GM20431 (cell line): ENCODE data around the gene RNF26.
"Not testable (repeated sequence)": the region's sequence is repeated elsewhere in the genome, so short reads cannot be mapped to it uniquely, and the experiment has no call there.

Experiments
- in situ Hi-C: fragments of 300-500 bp; cut with MseI, MboI; formaldehyde crosslinking; loops from one replicate; pipeline ENCODE4 v1.15.0; 2020; ENCODE audit warnings: low sequenced_read_pairs; ENCODE audit not compliant: unreplicated experiment

Gene RNF26

DNA sequence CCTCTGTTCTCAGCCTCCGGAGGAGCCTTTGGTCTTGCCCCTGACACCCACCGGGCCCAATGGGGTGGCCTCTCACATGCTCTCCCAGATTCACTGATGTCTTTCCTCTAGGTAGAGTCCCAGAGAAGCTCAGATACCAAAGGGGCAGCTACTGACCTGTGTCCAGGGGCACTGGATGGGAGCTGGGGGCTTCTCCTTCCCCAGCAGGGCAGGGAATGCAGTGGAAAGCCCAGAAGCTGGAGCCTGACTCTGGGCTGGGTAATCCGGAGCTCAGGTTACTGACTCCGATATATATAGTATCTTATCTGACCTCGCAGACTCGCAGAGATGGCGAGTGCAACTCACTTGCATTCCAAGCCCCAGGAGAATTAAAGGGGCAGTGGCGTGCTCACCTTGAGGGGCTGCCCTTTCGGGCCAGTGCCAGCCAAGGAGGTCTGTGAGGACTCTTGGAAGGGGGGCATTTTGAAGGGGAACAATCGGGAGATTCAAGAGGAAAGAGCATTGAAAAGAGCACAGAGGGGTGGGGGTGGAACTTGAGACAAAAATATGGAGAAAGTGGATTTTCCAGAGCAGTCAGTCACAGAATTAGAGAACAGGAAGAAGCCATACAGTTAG, 44.6 kb downstream of the RNF26 start:
- in situ Hi-C loops: no loop called here

DNA sequence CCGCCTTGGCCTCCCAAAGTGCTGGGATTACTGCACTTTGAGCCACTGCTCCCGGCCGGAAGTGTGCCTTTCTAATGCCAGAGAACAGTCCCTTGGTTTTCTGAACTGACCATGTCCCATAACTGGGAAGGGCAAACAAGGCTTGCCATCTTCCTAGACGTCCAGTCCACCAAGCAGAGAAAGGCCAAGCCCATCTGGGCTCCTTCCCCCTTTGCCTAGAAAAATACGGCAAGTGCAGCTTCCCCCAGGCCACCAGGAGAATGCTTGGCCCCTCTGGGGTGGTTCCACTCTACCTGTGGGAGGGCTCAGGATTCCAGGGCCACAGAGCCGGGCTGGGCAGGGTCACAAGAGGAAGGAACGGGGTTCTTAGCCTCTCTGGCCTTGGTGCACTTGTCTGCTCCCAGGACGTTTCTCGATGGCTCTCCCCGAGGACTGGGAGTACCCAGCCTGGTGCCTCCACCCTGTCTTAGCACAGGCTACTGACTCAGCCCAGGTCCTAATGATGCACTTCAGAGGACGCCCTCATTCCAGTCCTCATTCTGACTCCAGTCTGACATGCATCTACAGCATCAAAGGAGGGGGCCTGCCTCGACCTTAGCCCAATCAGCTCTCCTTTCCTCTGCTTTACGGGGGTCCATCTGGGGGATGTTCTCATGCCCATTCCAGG, 46.0 kb downstream of the RNF26 start:
- in situ Hi-C loops: no loop called here

DNA sequence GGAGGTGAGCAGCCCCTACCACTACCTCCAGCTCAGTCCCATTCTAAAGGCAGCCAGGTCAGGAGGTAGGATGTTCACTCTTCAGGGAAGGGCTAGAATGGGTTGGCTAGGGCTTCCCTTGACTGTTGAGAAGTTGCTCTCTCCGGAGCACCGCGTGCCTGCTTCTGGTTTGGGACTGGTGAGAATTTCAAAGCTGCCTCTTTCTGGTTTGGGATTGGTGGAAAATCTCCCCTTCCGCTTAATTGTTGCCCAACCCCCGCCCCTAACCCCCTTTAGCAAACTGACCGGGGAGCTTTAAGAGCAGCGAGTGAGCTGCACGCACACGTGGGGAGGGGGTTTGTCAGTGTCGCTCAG, 46.5 kb downstream of the RNF26 start:
- in situ Hi-C loops: no loop called here

DNA sequence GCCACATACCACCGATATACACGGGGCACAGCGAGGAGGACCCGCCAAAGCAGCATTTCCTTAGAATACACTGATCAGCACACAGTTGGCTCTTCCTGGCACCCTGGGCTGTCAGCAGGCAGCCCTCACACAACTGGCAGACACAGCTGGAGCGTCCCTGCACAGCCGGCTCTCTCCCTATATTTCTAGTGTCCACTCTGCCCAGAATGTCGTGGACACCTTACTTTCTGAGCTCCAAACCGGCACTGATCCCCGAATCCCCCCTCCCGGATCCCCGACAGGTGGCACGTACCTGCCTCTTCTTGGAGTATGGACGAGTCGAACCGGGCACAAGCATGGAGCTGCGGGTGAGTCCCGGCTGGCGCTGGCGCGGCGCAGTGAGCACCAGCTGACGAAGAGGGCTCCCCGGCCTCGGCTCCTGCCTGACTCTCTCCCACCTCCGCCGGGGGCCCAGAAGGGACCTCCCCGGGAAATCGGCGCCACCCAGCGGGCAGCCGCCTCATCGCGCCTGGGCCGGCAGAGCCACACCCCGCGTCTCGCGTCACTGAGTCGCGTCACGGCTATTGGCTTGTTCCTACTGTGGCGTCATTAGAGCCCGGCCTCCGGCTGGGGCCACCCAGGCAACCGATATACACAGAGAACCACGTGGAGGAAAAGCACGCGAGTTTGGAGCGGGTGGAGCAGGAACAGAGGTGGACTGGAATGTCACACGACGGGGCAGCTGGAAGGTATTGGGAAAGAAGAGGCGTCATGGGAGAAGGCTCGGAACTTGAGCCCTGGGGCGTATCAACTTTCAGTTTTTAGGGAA, 47.1 kb downstream of the RNF26 start, which contains the start of gene USP2:
Gene USP2, minus strand, starts transcription at position 510 of the 808 bp plus-strand sequence. CDS start 8,210 bp downstream, outside the sequence.
- in situ Hi-C loops: no loop called here

DNA sequence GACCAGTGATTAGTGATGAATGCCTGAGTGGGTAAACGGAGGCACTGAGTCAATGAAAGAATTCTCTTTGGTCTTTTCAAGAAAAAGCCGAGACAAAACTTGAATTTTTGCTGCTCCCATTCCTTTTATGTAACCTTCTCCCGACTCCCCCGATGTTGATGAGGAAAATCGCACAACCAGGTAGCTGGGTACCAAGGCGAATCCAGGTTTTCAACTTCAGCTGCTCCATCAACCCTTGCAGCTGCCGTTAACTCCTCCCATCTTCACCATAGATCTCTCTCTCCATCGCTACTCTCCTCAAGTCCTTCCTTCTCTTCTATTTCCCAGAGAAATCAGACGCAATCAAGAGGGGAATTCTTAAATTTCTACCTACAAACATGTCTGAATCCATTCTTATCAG, 47.8 kb downstream of the RNF26 start:
- in situ Hi-C loops: no loop called here

DNA sequence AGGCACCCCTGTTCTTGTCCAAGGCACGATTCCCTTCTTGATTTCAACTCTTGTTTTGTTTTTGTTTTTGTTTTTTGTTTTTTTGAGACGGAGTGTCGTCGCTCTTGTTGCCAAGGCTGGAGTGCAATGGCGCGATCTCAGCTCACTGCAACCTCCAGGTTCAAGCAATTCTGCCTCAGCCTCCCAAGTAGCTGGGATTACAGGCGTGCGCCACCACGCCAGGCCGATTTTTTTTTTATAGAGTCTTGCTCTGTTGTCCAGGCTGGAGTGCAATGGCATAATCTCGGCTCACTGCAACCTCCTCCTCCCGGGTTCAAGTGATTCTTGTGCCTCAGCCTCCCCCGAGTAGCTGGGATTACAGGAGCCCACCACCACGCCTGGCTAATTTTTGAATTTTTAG, 48.2 kb downstream of the RNF26 start:
- in situ Hi-C loops: not testable (repeated sequence)

DNA sequence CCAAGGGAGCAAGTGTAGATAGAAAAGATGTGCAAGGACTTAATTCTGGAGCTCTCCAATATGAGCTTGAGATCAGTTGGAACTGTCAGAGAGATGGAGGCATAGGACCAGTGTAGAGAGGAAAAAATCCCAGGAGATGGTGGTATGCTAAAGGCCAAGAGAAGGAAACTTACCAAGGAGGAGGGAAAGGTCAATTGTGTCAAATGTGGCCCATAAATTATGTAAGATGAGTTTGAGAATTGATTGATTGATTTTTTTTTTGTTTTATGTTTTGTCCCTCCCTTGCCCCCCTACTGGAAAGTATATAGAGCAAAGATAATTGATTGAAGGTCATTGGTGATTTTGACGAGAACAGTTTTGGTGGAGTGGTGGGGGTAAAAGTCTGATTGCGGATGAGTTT, 50.0 kb downstream of the RNF26 start:
- in situ Hi-C loops: no loop called here
